Hematopoietic multipotent progenitor cell treated with erythropoietin and hydrocortisone succinate and interleukin-3 and kit ligand, for 4 days (in vitro differentiated cells): ENCODE data around the gene CCDC85C.
A peak's percentile ranks its signal among the peaks of the same experiment; 100 is the strongest.
"Not testable (repeated sequence)": the region's sequence is repeated elsewhere in the genome, so short reads cannot be mapped to it uniquely, and the experiment has no call there.

Experiments
- DNase-seq: peaks from one replicate; pipeline ENCODE4 v3.0.0-alpha.2; 2015

CCDC85C gene

GRCh38 chr14:99603471-99604277, at the start of gene CCDC85C:
TSS of gene CCDC85C (minus strand) at chr14:99604207. CDS start at chr14:99603959, 248 bp downstream.
- peak; percentile 39 for DNase-seq

DNA sequence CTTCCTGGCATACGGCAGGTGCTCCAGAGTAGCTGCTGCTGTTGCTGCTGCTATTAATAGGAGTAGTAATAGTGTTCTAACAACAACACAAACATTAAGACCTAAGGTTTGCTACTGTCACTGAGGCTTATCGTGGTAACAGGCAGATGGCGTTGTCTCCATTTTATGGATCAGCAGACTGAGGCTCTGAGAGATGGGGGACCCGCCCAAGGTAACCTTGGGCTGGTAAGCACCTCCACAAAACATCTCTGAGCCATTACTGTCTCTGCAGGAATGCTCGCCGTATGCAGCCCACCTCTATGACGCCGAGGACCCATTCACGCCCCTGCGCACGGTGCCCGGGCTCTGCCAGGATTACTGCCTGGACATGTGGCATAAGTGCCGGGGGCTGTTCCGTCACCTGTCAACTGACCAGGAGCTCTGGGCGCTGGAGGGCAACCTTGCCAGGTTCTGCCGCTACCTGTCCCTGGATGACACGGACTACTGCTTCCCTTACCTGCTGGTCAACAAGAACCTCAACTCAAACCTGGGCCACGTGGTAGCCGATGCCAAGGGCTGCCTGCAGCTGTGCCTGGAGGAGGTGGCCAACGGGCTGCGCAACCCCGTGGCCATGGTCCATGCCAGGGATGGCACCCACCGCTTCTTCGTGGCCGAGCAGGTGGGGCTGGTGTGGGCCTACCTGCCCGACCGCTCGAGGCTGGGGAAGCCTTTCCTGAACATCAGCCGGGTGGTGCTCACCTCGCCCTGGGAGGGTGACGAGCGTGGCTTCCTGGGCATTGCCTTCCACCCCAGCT, 48.1 kb upstream of the CCDC85C start:
- no peak for DNase-seq

DNA sequence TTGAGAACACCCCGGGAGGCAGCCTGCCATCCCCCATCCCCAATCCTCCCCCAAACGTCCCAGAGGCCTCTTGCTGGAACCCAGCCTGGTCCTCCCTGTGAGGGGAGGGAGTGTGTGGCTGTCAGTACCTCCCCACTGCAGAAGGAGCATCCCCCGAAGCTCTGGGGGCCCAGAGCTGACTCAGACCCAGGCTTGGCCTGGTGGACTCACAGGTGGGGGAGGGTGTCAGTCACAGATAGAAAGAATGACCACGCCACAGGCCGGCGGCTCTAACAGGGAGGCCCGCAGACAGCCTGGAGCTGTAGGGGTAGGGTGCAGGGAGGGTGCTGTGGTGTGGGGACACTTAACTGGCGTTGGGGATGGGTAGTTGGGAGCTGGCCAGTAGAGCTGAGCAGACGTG, 46.2 kb upstream of the CCDC85C start:
- no peak for DNase-seq

DNA sequence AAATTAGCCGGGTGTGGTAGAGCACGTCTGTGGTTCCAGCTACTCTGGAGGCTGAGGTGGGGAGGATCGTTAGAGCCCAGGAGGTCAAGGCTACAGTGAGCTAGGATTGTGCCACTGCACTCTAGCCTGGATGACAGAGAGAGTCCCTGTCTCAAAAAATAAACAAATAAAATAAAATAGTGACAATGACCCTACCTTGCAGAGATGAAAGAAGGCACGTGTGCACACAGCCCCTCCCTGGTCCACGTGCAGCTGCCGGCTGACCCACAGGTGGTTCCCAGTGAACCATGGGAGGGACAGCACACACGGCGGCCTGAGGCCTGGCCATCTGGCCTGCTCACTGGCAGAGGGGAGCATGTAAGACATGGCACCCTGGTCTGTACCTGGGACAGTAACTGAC, 45.6 kb upstream of the CCDC85C start:
- no peak for DNase-seq

- no peak for DNase-seq
These were observed 45.2 kb upstream of the CCDC85C start for GRCh38 chr14:99649219-99649618.

DNA sequence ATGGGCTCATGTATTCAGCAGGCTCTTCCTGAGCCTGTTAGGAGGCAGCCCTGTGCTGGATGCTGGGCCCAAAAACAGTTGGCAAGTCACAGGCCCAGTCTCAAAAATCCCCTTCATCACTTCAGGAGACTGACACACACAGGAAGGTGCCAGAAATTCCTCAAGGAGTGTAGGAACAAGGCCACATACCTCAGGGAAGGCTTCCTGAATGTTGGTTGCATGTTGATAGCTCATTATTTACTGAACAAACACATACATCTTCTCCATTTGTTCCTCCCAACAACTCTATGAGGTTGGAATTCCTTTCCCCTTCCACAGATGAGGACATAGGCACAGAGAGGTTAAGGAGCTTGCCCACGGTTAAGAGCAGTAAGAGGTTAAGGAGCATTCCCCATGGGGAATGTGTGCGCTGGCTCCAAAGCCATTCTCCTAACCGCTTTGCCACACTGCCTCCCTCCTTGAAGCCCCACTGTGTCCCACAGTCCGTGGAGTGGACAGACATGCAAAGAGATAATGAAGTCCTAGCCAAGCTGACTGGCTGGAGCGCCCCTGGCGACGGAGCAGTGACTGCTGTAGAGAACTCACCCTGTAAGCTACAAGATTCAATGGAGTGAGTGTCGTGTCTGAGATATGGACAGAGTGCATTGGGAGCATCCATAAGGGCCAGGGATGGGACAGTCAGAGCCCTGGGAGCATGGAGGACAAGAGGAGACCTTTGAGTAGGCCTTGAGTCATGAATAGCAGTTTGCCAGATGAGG, 44.2 kb upstream of the CCDC85C start:
- DNase-seq: no peak

DNA sequence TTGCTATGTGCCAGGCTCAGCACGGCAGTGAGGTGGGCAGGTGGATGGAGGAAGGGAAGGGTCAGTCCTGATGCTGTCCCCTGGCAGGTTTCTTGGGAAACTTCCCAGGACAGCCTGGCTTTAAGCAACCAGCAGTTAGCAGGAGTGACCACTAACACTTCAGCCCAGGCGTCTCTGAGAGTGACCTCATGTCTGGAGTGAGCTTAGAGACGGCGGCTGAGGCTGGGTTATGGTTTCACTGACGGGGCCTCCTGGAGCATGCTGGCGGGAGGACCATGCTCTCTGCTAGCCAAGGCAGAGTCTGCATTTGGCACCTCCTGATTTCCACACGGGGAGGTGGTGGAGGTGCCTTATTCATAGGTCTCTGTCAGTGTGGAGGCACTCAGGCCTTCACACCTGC, 43.4 kb upstream of the CCDC85C start:
- no peak for DNase-seq

- no peak for DNase-seq
These were observed 41.8 kb upstream of the CCDC85C start for GRCh38 chr14:99645545-99646505.

GRCh38 chr14:99644723-99645544, 40.9 kb upstream of the CCDC85C start, which contains the start of gene HHIPL1:
TSS of gene HHIPL1 (plus strand) at chr14:99645129. CDS start at chr14:99645208, 79 bp downstream.
- DNase-seq: no peak

DNA sequence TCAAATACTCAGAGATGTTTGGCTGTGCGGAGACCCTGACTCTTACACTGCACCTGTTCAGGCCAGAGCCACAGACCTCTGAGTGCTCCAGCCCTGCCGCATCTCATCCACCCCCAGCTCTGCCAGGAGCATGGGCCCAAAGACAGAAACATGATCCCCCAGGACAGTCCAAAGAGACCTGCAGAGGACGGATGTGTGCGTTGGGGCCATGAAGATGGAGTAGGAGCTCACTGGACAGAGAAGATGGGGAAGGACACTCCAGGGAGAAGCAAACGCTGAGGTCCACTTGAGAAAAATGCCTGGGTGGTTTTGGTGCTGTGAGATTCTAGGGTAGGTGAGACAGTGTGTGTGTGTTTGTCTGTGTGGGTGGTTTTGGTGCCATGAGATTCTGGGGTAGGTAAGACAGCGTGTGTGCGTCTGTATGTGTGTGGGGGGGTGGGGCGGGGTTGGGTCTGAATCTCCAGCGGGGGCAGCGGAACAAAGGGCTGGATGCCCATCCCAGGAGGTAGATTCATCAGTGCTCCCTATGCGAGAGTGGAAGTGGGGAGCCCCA, 40.1 kb upstream of the CCDC85C start:
- no peak for DNase-seq

DNA sequence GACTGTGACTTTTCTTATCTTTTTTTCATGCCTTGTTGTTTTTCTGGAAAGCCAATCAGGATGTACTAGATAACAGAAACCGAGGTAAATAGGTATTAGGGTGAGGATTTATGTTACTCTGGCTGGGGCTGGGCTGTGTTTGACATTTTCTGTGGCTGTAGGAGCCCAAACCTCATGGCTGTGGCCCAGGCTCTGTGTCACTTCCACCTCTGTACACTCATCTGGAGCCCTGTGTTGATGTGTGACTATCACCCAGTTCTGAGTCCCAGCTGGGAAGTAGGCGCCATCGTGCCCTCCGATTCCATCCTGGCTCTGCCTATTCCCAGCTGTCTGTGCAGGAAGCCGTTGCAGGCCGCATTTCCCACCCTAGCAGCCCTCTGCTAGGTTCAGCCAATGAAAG, 39.3 kb upstream of the CCDC85C start:
- DNase-seq: no peak

DNA sequence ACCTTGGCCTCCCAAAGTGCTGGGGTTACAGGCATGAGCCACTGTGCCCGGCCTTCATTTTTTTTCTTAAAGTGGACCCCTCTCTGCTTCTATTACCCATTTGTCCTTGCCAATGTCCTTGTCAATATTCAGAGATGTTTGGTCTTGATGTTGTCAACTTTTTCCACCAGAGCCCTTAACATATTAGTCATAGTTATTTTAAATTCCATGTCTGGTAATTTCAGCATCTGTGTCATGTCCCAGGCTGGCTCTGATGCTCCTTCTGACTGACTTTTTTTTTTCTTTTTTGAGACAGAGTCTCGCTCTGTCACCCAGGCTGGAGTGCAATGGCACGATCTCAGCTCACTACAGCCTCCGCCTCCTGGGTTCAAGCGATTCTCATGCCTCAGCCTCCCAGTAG, 38.8 kb upstream of the CCDC85C start:
- DNase-seq: not testable (repeated sequence)

DNA sequence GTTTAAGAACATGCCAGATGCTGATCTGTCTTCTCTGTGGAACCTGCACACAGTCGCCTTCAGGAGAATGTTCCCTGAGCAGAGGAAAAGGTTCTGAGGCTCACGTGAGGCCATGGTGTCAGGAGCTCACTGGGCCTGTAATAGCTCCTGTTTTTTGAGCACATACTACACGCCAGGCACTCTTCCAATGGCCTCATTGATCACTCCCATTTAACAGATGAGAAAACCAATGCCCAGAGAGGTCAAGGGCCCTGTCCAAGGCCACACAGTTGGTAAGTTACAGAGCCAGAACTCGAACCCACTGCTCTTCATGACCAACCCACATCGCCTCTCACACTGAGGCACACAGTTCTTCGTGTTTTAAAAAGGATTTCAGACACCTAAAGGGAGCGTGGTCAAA, 33.6 kb upstream of the CCDC85C start:
- DNase-seq: no peak

GRCh38 chr14:99636487-99636886, 32.5 kb upstream of the CCDC85C start:
- DNase-seq: peak; percentile 16

DNA sequence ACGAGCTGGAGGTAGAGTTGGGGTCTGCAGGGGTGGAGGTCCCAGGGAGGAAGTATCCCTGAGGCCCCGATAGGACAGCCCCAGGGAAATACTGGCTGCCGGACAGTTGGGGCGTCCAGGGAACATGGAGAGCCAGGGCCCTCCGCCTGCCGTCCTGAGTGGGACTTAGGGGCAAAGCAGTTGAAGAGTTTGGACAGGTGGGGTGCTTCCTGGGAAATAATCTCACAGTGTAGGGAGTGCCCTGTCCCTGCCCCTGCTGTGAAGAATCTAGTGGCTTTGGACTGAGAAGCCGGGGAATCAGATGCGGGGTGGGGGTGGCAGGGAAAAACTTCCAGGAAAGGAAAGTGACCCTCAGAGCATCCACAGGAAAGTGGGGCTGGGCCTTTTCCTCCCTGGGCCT, 31.1 kb upstream of the CCDC85C start:
- no peak for DNase-seq

DNA sequence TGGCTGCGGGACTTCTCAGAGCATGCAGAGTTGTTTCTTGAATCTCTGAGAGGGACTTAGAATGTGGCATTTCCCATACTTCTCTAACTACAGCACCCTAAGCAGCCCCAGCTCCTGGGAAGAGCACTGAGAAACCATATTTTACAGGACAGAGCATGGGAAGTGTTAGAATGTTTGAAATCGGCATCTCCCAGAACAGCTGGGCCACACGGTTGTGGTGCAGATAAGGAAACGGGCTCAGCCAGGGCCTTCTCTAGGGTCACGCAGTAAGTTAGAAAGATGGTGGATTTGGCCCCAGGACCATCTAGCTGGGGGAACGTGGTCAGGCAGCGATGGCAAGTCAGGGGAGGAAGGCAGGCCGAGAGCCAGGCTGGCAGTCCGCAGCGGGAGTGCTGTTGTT, 30.4 kb upstream of the CCDC85C start:
- no peak for DNase-seq

DNA sequence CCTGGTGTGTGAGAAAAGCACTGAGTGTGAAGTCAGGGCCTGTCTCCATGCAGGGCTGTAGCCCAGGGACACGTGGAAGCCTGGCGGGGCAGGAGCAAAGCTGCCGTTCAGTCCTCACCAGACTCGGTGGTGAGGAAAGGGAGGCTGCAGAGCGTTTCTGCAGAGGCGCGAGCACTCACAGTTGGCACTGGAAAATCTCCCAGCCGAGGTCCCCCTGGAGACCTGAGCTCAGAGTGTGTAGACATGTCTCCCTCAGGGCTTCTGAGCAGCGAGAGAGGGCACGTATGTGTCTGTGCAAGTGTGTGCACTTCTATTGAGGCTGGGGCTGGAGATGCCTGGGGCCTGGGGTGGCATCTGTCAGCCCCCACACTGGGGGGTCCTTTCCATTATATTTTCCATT, 29.9 kb upstream of the CCDC85C start:
- no peak for DNase-seq

DNA sequence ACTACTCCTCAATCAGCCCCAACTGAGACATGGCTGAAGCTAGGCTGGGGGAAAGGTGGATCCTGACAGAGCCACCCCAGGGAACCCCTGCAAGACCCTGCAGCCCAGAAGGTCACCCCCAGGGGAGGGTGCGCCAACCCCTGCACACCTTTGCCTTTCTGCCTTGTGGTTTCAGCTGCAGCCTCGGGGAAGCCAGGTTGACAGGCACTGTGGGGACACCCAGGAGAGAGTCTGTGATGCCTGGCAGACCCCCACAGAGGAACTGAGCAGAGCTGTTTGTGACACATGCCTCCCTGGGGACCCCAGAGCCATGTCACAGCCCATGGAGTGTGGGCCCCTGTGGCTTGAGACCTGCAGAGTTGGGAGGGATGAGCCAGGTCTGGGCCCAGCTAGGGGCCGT, 29.1 kb upstream of the CCDC85C start:
- no peak for DNase-seq

- DNase-seq: no peak
These were observed 28.5 kb upstream of the CCDC85C start for GRCh38 chr14:99632410-99633035.

GRCh38 chr14:99630202-99630601, 26.2 kb upstream of the CCDC85C start:
- DNase-seq: no peak
